ENCODE data around the gene LRSAM1.

Gene LRSAM1

DNA sequence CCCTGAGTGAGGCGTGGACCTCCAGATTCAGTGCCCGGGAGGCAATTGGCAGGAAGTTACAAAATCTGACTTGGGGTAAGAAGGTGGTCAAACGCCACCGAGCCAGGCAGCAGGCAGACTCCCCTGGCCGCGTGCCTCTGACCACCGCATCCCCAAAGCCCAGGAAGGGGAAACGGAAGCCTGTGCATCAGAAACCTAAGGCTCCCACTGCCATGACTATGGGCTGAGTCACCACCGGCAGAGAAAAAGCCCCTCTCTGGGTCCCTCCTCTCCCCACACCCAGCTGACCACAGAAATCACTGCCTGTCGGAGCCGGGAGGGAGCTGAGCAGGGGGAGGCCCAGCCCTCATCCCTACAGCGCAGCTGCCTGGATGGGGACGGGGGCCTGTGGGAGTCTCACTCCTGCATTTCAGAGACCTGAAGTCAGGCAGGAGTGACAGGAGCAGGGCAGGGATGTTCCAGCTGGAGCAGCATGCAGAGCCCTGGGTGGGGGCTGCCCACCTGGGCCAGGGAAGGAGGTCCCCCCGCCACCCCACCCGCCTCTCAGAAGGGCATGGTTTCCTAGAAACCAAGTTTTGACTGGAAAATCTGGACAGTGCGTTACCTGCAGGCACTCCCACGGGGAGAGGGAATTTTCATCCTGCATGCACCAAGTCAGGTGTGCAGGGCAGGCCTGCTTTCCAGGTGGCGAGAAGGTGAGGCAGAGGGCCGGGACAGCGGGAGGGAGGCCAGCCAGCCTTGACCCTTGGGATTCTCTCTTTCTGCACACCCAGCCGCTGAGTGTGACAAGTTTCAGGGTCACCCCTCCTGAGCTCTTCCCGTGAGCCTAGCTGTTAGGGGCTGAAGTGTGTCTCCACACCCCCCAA, 68.2 kb downstream of the LRSAM1 start:
- peak; percentile 23 to 26 for DNase-seq

DNA sequence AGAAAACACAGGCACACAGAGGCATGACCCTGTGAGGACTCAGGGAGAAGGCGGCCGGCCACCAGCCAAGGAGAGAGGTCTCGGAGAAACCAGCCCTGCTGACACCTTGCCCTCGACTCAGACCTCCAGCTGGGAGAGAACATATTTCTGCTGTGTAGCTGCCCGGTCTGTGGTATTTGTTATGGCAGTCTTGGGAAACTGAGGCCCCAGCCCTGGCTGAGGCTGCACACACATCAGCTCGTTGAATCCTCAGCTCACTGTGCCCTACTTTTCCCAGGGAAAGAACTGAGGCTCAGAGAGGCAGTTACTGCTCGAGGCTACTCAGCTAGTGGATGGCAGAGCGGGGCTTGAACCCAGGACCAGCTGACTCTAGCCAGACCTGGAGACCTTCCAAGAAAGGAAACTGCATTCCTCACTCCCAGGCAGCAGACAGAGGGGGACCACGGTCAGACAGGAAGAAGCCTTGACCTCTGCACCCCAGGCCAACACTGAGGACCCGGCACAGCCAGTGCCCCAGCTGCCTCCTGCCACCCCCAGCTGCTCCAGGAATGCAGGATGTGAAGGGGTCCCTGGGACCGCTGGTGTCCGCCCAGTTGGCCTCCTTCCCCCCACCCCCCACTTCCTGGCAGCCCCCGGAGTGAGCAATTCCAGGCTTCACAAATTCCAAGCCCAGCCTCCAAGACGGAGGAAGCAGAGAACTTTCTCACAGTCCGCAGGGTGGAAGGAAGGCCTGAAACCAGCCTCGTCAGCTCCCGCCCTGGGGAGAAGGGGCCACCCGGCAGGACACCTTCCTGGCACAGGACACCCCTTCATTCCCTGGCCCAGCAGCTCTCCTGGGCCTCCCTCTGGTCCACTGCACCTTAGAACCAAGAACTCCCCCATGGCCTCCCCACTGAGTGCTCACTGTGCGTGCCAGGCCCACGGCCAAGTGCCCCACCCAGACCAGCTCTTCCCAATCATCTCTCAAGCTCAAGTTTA, 69.9 kb downstream of the LRSAM1 start:
- DNase-seq: no peak

- no peak for DNase-seq
Observed at GRCh38 chr9:127521919-127522304, 70.6 kb downstream of the LRSAM1 start.

- no peak for DNase-seq
Observed at GRCh38 chr9:127522727-127523126, 71.4 kb downstream of the LRSAM1 start.

DNA sequence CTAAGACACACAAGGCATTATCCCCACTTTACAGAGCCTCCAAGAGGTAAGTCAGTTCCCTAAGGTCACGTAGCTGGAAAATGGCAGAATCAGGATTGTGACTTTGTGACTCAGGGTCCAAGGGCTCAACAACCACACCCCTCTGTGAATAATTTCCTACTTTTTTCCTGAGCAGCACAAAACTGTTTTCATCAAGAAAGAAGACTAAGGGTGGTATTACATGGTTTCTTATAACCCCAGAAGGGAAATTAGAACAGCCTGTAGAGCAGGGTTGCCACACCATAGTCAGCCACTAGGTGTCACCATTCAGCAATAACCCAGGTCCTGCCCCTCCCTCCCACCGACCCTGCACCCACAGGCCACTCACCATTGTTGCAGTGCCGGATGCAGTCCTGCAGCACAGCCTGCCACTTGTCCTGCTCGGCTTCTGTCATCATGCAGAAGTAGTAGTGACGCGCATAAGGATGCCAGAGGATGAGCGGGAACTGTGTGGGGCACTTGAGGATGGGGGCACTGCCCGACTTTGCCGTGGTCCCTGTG, 72.1 kb downstream of the LRSAM1 start:
- peak; percentile 29 to 37 for DNase-seq

GRCh38 chr9:127524373-127524772, 73.1 kb downstream of the LRSAM1 start:
- no peak for DNase-seq

- no peak for DNase-seq
Observed at GRCh38 chr9:127525401-127526188, 74.3 kb downstream of the LRSAM1 start.

- DNase-seq: no peak
Observed at GRCh38 chr9:127526655-127527559, 75.6 kb downstream of the LRSAM1 start.

DNA sequence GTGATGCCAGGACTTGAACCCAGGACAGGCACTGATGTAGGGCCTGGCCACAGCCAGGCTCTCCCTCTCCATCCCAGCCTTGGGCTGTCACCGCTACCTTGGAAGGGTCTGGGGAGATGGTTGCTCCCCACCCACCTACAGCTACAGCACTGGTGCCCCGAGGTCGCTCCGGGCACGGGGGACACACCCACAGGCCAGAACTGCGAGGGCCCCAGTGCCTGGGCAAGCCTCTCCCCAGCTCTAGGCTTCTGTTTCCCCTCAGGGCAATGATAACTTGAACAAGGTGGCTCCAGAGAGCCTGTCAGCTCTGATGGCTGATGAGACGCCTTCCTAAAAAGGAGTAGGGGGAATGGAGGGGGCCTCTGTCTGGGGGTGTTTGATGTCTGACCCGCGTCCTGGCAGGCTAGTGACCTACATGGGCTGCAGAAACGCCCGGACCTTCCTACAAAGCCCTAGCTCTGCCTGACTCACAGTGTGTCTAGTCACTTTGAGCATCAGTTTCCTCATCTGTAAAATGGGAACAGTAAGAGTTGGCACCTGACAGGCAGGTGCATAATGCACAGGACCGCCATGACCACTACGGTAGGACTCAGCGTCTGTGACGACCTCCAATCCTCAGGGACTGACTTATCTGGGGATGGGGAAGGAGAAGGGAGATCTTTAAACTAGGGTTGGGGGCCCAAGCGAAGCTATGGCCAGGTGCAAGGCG, 76.4 kb downstream of the LRSAM1 start:
- no peak for DNase-seq

DNA sequence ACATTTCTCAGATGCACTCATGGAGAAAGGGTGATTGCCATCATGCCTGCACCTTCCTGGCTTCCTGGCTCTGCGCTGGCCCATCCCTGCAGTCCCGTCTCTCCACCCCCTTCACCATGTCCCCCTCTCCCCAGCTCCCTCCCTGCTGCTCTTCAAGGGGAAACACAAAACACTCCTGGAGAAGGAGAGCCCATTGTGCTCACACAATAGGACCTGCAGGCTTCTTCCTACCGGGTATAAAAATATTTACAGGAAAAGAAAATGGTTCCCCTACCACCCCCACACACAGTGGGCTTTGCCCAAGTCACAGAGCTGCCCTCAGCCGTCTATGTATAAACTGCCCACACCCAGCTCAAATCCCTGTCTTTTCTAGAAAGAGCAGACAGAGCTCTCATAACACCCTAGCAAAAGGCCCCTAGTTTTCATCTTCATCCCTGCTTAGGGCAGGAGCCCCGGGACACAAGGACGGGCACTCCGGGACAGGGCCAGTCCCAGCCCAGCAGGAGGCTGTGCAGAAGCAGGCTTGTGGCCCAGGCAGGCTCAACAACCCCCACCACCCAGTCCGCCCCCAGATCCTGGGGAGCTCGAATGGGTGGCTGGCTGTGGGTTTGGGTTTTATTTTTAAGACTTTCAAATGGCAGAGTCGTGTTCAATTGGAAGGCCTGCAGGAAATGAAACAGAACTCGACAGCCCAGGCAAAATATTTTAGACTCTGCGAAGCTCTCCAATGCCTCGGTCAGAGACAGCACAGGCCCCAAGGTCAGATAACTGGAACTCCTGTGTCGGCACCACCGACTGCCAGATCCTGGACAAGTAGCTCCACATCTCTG, 77.3 kb downstream of the LRSAM1 start:
- no peak for DNase-seq

DNA sequence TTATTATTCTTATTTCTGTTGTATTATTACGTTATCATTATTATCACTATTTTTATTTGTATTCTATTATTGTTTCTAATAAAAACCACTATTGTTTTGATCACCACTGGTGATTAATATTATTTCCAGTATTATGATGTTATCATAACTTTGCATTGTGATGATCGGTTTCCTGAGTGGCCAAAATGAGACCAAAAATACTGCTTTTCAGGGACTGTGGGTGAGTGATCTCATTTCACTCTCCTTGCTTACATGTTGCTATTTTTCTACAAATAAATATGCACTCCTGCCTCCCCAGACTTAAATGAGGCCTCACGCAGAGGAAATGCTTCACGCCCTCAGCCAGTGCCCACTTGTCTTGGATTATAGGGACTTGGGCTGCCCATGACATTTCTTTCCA, 78.4 kb downstream of the LRSAM1 start:
- no peak for DNase-seq

DNA sequence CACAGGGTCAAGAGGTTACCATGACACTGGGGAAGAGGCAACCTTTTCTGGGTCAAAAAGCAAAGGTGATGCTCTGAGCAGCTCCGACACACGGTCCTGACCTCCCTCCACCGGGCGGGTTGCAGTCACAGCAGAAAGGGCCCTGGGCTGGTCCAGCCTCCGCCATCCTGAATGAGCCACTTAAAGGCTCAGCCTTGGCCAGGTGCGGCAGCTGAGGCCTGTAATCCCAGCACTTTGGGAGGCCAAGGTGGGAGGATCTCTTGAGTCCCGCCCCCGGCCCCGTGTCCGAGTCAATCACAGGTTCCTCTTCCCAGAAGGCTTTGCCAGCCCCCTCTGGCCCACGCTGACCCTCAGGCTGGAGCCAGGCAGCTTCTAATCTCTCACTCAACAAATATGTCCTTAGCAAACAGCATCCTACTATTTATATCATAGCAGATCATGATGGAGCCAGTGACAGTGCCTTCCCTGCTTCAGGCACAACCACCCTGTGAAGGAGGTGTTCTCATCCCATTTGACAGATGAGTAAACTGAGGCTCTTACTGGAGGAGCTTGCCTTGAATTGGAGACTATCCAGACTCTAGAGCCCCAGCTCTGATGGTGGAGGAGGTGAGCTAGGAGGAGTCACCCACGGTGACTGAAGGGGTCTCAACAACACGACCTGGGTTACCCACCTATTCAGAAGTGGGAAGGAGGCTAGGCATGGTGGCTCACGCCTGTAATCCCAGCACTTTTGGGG, 79.1 kb downstream of the LRSAM1 start:
- no peak for DNase-seq

DNA sequence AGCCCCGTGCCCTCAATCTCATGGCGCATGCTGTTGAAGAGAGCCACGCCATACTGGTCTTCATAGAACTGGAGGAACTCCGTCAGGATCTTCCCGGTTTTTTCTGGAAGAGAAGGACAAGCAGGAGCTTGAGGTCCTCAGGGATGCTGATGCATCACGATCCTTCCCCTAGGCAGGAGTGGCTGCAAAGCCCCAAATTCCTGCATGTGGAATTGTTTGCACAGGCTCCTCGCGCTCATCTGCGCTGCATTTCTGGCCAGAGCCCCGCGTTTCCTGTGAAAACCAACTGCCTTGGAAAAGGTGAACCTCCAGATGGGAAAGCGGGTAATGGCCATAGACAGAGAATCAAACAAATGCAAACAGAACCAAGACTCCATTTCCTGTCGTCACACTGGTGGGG, 80.4 kb downstream of the LRSAM1 start:
- DNase-seq: no peak

GRCh38 chr9:127534250-127534906, 83.1 kb downstream of the LRSAM1 start:
- DNase-seq: no peak

DNA sequence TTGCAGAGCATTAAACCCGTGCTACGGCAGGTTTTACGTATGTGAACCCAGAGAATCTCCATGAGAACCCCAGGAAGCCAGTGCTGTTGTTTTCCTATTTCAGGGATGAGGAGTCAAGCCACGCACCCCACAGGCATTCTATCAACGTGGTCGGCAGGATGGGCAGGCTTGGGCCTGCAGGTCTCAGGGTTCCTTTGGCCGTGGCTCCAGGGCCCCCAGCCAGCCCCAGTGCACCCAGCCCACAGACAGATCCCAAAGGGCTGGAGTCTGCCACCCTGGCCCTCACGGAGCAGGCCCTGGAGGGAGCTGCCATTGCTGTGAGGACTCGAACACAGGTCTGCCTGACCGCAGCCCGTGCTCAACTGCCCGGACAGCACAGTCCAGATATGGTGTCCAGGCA, 83.6 kb downstream of the LRSAM1 start:
- DNase-seq: no peak

DNA sequence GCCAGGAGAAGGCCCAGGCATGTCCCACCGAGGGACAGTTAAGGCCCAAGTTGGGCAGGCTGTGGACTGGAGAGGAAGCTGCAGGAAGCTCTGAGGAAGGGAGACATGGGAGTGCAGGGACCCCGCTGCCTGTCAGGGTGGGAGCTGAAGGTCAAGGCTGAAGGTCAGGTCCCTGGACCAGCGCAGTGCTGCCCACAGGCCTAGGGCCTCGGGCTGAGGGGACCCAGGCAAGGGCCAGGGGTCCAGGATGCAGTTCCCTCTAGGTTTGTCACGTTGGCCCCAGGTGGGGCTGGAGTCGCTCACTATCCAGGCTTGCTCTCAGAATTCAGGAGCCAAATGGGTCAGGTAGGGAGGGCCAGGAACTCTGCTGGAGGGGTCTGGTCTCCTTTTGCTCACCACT, 84.1 kb downstream of the LRSAM1 start:
- no peak for DNase-seq

DNA sequence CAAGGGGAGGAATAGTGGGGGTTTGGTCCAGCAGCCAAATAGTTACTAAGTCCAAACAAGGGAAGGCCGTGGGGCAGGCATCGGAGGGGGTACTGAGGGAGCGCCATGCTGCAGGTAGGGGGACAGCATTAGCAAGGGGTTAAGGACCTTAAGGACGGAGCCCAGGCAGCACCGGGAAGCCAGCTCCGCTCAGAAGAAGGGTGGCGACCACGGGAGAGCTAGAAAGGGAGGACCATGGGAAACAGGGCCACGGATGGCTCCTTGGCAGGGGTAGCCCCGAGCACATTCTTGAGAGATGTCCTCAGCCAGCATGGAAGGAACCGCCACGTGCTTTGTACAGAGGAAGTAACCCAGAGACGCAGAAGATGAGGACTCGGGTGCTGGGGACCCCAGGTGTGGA, 84.5 kb downstream of the LRSAM1 start:
- DNase-seq: no peak

- DNase-seq: no peak
Observed at GRCh38 chr9:127536499-127536898, 85.2 kb downstream of the LRSAM1 start.

DNA sequence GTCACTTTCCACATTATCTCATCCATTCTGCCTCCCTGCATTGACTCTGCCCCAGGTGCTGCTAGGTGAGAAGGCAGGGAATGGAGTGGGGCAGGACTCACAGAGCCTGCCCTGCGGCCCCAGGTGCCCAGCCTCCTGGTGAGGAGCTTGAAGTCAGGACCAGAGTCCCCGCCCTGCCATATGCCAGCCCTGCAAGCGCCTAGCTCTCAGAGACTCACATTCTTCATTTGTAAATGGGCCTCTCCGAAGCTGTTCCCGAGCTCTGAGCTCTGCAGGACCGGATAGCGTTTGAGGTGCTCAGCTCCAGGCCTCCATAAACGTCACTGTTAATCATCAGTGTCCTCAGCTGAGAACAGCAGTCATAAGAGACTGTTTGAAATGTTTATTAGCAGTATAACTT, 85.7 kb downstream of the LRSAM1 start:
- DNase-seq: no peak
